ENCODE measurements around the gene UBE2Q1. TPM values are rescaled to one million over a fixed set of nuclear protein-coding genes. Genes with fewer than 3 reads are reported as not detected.
A peak's percentile ranks its signal among the peaks of the same experiment; 100 is the strongest.

Gene UBE2Q1
- total RNA-seq, 1 experiment from 2014 or later: 62.7 TPM

GRCh38 chr1:154607609-154608396 lies 49.3 kb upstream of the UBE2Q1 start, which contains the start of gene ADAR (continued):
- TF ChIP-seq FOXP1 (CRISPR knock-in tag; IDR thresholded peaks at IDR 0.05; ENCODE audit: borderline replicate concordance): peak; percentile 73; the same call in 1 of the 2 replicates
- no peak for TF ChIP-seq ZNF317 (CRISPR knock-in tag; IDR thresholded peaks at IDR 0.05; ENCODE audit: borderline replicate concordance, low read depth)
- TF ChIP-seq TEAD1 (CRISPR knock-in tag; IDR thresholded peaks at IDR 0.05): 0 out of 2 replicates have a peak, but pooled peaks have one; percentile 16
- peak; percentile 31; the same call in 1 of the 2 replicates for TF ChIP-seq ESRRA (CRISPR knock-in tag; IDR thresholded peaks at IDR 0.05; ENCODE audit: borderline replicate concordance)
- peak; percentile 49; the same call in 1 of the 2 replicates for TF ChIP-seq SP1 (CRISPR knock-in tag; conservative IDR thresholded peaks at IDR 0.05)
- 0 out of 2 replicates have a peak, but pooled peaks have one; percentile 42 for TF ChIP-seq E2F5 (CRISPR knock-in tag; IDR thresholded peaks at IDR 0.05)
- TF ChIP-seq GABPB1 (CRISPR knock-in tag; IDR thresholded peaks at IDR 0.05): peak; percentile 56
- TF ChIP-seq IRF1 (CRISPR knock-in tag; IDR thresholded peaks at IDR 0.05): peak; percentile 45; the same call in 1 of the 2 replicates
- TF ChIP-seq ZNF232 (CRISPR knock-in tag; IDR thresholded peaks at IDR 0.05): no peak
- peak; percentile 41; the same call in 1 of the 2 replicates for TF ChIP-seq CREM (CRISPR knock-in tag; IDR thresholded peaks at IDR 0.05)
- TF ChIP-seq ZNF263 (CRISPR knock-in tag; IDR thresholded peaks at IDR 0.05; ENCODE audit: low read depth): 0 out of 2 replicates have a peak, but pooled peaks have one; percentile 40
- TF ChIP-seq ZBTB43 (CRISPR knock-in tag; IDR thresholded peaks at IDR 0.05): 0 out of 2 replicates have a peak, but pooled peaks have one; percentile 19
- no peak for TF ChIP-seq ERG (CRISPR knock-in tag; IDR thresholded peaks at IDR 0.05)

- no peaks in the 10 kb centered on the region for H3K9me3 Mint-ChIP-seq
- peaks cover 4% of the 10 kb centered on the region; the same call in 1 of the 2 replicates for H3K36me3 Mint-ChIP-seq
- CTCF ChIA-PET: no interaction called here
- H3K4me3 Mint-ChIP-seq: peak overlapping the region; percentile 93
- DNase-seq (ENCODE audit: low spot score) (no peak), ATAC-seq (no peak)
- peaks cover 71% of the 10 kb centered on the region for H3K4me1 Mint-ChIP-seq
- 0 out of 2 replicates have a peak, but pooled peaks have one; percentile 34 for TF ChIP-seq MAX (CRISPR knock-in tag; IDR thresholded peaks at IDR 0.05)
- TF ChIP-seq NFYB (CRISPR knock-in tag; conservative IDR thresholded peaks at IDR 0.05; ENCODE audit: low read depth): no peak
- POLR2A ChIA-PET: interaction anchor here (0.5 to 1.7 kb wide), 2 partner anchors 20 to 90 kb away, joined by 4 to 6 read pairs; no protein-coding TSS in a partner anchor
- H3K27ac Mint-ChIP-seq: peak overlapping the region; percentile 98
- no peaks in the 10 kb centered on the region; the same call in 1 of the 2 replicates for H3K27me3 Mint-ChIP-seq (ENCODE audit: low read depth)
Observed at GRCh38 chr1:154607106-154607608, 48.7 kb upstream of the UBE2Q1 start.

- peak overlapping the region; percentile 25; the same call in 1 of the 2 replicates for H3K27ac Mint-ChIP-seq
- DNase-seq (ENCODE audit: low spot score) (no peak), ATAC-seq (no peak)
- H3K4me1 Mint-ChIP-seq: peaks cover 56% of the 10 kb centered on the region
- CTCF ChIA-PET: interaction anchor here (0.6 to 1.2 kb wide), 4 partner anchors 10 to 390 kb away, joined by 3 to 4 read pairs (median 4); partner anchors contain the start of genes CHRNB2 and PBXIP1
- no peaks in the 10 kb centered on the region; the same call in 1 of the 2 replicates for H3K27me3 Mint-ChIP-seq (ENCODE audit: low read depth)
- H3K4me3 Mint-ChIP-seq: no peak overlapping the region; the same call in 1 of the 2 replicates
- peaks cover 20% of the 10 kb centered on the region for H3K36me3 Mint-ChIP-seq
- no peaks in the 10 kb centered on the region for H3K9me3 Mint-ChIP-seq
- POLR2A ChIA-PET: interaction anchor here (1.4 to 1.7 kb wide), 2 partner anchors 22 to 29 kb away, joined by 4 to 6 read pairs; no protein-coding TSS in a partner anchor
- no peak for TF ChIP-seq CDX4 (CRISPR knock-in tag; IDR thresholded peaks at IDR 0.05; ENCODE audit: borderline replicate concordance)
- no peak for TF ChIP-seq ZNF281 (CRISPR knock-in tag; IDR thresholded peaks at IDR 0.05)
- TF ChIP-seq ZNF416 (CRISPR knock-in tag; IDR thresholded peaks at IDR 0.05): no peak
- TF ChIP-seq USF2 (CRISPR knock-in tag; IDR thresholded peaks at IDR 0.05): no peak
- no peak for TF ChIP-seq OVOL2 (CRISPR knock-in tag; IDR thresholded peaks at IDR 0.05; ENCODE audit: borderline replicate concordance)
- TF ChIP-seq MLX (CRISPR knock-in tag; IDR thresholded peaks at IDR 0.05): no peak
Observed at GRCh38 chr1:154605534-154605933, 47.1 kb upstream of the UBE2Q1 start.

Data from WTC11 (cell line).